Ectodermal cell (in vitro differentiated cells): ENCODE measurements around the gene COPS2.
"Not testable (repeated sequence)": the region's sequence is repeated elsewhere in the genome, so short reads cannot be mapped to it uniquely, and the experiment has no call there.

Experiments
- H3K27ac ChIP-seq: 2 replicates; pipeline ENCODE4 v1.7.0; 2013; ENCODE audit warnings: mild to moderate bottlenecking, low read depth, low read length; ENCODE audit not compliant: insufficient read depth, poor library complexity, severe bottlenecking
- H3K27me3 ChIP-seq: 2 replicates; pipeline ENCODE4 v1.7.0; 2013; ENCODE audit warnings: mild to moderate bottlenecking, low read length; ENCODE audit not compliant: insufficient read depth, control insufficient read depth, poor library complexity, severe bottlenecking
- H3K36me3 ChIP-seq: one replicate; pipeline ENCODE4 v1.7.0; 2013; ENCODE audit warnings: low read length; ENCODE audit not compliant: control insufficient read depth, insufficient read depth
- H3K4me1 ChIP-seq: one replicate; pipeline ENCODE4 v1.7.0; 2013; ENCODE audit warnings: low read length; ENCODE audit not compliant: control insufficient read depth, insufficient read depth
- H3K4me3 ChIP-seq: 2 replicates; pipeline ENCODE4 v1.7.0; 2013; ENCODE audit warnings: low read depth, low read length, control low read depth; ENCODE audit not compliant: insufficient read depth
- H3K9me3 ChIP-seq: 2 replicates; pipeline ENCODE4 v1.7.0; 2013; ENCODE audit warnings: mild to moderate bottlenecking, low read length, moderate library complexity; ENCODE audit not compliant: control insufficient read depth
- WGBS, 2 experiments: methylation state at CpG; one replicate each; pipeline ENCODE4 v1.1.7; 2013; ENCODE audit warnings: missing lambda C conversion rate in 2 of 2; 5-methylcytosine and 5-hydroxymethylcytosine counted together

COPS2 gene

GRCh38 chr15:49183741-49184140, 28.3 kb upstream of the COPS2 start:
- not testable (repeated sequence) for H3K27ac ChIP-seq, H3K9me3 ChIP-seq, H3K4me3 ChIP-seq, H3K36me3 ChIP-seq, H3K4me1 ChIP-seq, H3K27me3 ChIP-seq
- WGBS, 2 experiments: 89 to 98% methylated on average over 3 of the region's 3 CpGs

- no peak overlapping the region for H3K4me3 ChIP-seq
- 92 to 97% methylated on average over 4 of the region's 4 CpGs for WGBS, 2 experiments
- H3K4me1 ChIP-seq: no peaks in the 10 kb centered on the region
- no peaks in the 10 kb centered on the region for H3K27me3 ChIP-seq
- no peaks in the 10 kb centered on the region for H3K36me3 ChIP-seq
- H3K27ac ChIP-seq: no peak overlapping the region
- H3K9me3 ChIP-seq: no peaks in the 10 kb centered on the region
Observed at GRCh38 chr15:49182128-49182527, 26.7 kb upstream of the COPS2 start.

- H3K9me3 ChIP-seq: no peaks in the 10 kb centered on the region
- H3K36me3 ChIP-seq: no peaks in the 10 kb centered on the region
- WGBS, 2 experiments: 85 to 91% methylated on average over 1 of the region's 1 CpG
- no peaks in the 10 kb centered on the region for H3K4me1 ChIP-seq
- H3K27ac ChIP-seq: no peak overlapping the region
- no peak overlapping the region for H3K4me3 ChIP-seq
- H3K27me3 ChIP-seq: no peaks in the 10 kb centered on the region
Observed at GRCh38 chr15:49179433-49180190, 24.2 kb upstream of the COPS2 start.

GRCh38 chr15:49178497-49178896, 23.1 kb upstream of the COPS2 start:
- WGBS, 2 experiments: 90 to 92% methylated on average over 5 to 7 of the region's 7 CpGs
- H3K4me3 ChIP-seq: no peak overlapping the region
- no peak overlapping the region for H3K27ac ChIP-seq
- no peaks in the 10 kb centered on the region for H3K4me1 ChIP-seq
- no peaks in the 10 kb centered on the region for H3K9me3 ChIP-seq
- no peaks in the 10 kb centered on the region for H3K27me3 ChIP-seq
- no peaks in the 10 kb centered on the region for H3K36me3 ChIP-seq

GRCh38 chr15:49175582-49176397, 20.4 kb upstream of the COPS2 start:
- not testable (repeated sequence) for H3K36me3 ChIP-seq, H3K27ac ChIP-seq, H3K4me3 ChIP-seq, H3K27me3 ChIP-seq, H3K9me3 ChIP-seq, H3K4me1 ChIP-seq
- 94% methylated on average over 4 to 6 of the region's 6 CpGs for WGBS, 2 experiments

GRCh38 chr15:49174902-49175301, 19.5 kb upstream of the COPS2 start:
- H3K9me3 ChIP-seq: no peaks in the 10 kb centered on the region
- 91 to 95% methylated on average over 3 of the region's 3 CpGs for WGBS, 2 experiments
- no peaks in the 10 kb centered on the region for H3K36me3 ChIP-seq
- H3K27ac ChIP-seq: no peak overlapping the region
- no peak overlapping the region for H3K4me3 ChIP-seq
- no peaks in the 10 kb centered on the region for H3K4me1 ChIP-seq
- H3K27me3 ChIP-seq: no peaks in the 10 kb centered on the region

- Histone ChIP-seq H3K4me1 (no peaks in the 10 kb centered on the region), H3K4me3 (no peak overlapping the region), H3K36me3 (no peaks in the 10 kb centered on the region), H3K9me3 (no peaks in the 10 kb centered on the region), H3K27ac (no peak overlapping the region), H3K27me3 (no peaks in the 10 kb centered on the region)
- 91 to 92% methylated on average over 10 to 12 of the region's 12 CpGs for WGBS, 2 experiments
Observed at GRCh38 chr15:49171790-49172189, 16.4 kb upstream of the COPS2 start.

GRCh38 chr15:49169880-49170597, 14.6 kb upstream of the COPS2 start, which contains the start of gene GALK2:
Gene GALK2 (plus strand): TSS chr15:49170247. CDS start chr15:49170323, 76 bp downstream.
- H3K4me3 ChIP-seq: peak within 1 kb of the TSS; percentile 58
- WGBS, 2 experiments: 12% methylated on average over 30 of the region's 30 CpGs

GRCh38 chr15:49168016-49168415, 12.6 kb upstream of the COPS2 start:
- Histone ChIP-seq H3K27me3 (no peaks in the 10 kb centered on the region), H3K36me3 (no peaks in the 10 kb centered on the region), H3K4me3 (no peak overlapping the region), H3K9me3 (no peaks in the 10 kb centered on the region), H3K27ac (no peak overlapping the region), H3K4me1 (no peaks in the 10 kb centered on the region)
- WGBS, 2 experiments: 90 to 98% methylated on average over 2 of the region's 3 CpGs

More at GRCh38 chr15:49169880-49170597, 14.6 kb upstream of the COPS2 start, which contains the start of gene GALK2:
- Histone ChIP-seq H3K9me3 (no peaks in the 10 kb centered on the region), H3K27ac (no peak within 1 kb of the TSS), H3K4me1 (no peaks in the 10 kb centered on the region), H3K36me3 (no peaks in the 10 kb centered on the region), H3K27me3 (no peaks in the 10 kb centered on the region)

- Histone ChIP-seq H3K4me3 (no peak overlapping the region), H3K27me3 (no peaks in the 10 kb centered on the region), H3K9me3 (no peaks in the 10 kb centered on the region), H3K36me3 (no peaks in the 10 kb centered on the region), H3K4me1 (no peaks in the 10 kb centered on the region), H3K27ac (no peak overlapping the region)
Observed at GRCh38 chr15:49164865-49165264, 9.5 kb upstream of the COPS2 start.
